HG03095 (cell line): Measurements from ENCODE around the gene IRX4.
"Not testable (repeated sequence)": the region's sequence is repeated elsewhere in the genome, so short reads cannot be mapped to it uniquely, and the experiment has no call there.

ENCODE experiments used
- ATAC-seq: cut with Tn5 transposase; IDR thresholded peaks from one replicate; pipeline ENCODE4 v1.9.1; 2021; ENCODE audit warnings: moderate library complexity; ENCODE audit not compliant: unreplicated experiment

The IRX4 gene

DNA sequence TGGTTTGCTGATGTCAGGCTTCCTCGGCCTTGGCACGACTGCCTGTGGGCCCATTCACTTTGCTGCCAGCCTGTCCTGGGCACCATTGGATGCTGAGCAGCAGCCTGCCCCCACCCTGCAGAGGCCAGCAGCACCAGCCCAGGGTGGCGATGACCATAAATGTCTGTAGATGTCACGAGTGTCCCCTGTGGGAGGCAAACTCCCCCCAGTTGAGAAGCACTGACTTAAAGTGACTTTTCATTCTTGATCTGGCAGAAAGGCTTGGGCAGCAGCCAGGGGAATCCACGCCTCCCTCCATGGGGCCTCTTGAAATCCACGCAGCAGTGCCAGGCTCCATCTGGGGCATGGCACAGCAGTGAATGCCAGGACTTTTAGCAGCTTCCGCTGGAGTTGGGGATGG is 21.8 kb downstream of the IRX4 start:
- no peak for ATAC-seq

- ATAC-seq: no peak
These were observed 22.6 kb downstream of the IRX4 start for GRCh38 chr5:1860021-1860610.

GRCh38 chr5:1859099-1859498 is 23.6 kb downstream of the IRX4 start:
- ATAC-seq: no peak

- ATAC-seq: no peak
These were observed 24.3 kb downstream of the IRX4 start for GRCh38 chr5:1858436-1858835.

DNA sequence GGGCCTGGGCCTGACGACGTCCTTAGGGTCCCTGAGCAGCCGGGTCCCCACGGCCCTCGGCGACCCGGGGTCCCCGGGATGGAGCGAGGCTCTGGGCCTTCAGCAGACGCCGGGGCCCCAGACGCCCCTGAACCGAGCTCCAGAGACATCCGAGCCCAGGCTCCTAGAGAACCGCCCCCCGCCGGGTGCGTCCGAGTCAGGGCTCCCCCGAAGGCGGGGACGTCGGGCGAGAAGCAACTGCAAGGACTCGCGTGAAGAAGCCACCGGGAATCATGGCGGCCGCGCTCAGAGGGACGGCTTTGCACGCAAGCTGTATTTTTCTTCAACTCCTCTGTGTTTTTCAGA is 25.5 kb downstream of the IRX4 start:
- no peak for ATAC-seq

DNA sequence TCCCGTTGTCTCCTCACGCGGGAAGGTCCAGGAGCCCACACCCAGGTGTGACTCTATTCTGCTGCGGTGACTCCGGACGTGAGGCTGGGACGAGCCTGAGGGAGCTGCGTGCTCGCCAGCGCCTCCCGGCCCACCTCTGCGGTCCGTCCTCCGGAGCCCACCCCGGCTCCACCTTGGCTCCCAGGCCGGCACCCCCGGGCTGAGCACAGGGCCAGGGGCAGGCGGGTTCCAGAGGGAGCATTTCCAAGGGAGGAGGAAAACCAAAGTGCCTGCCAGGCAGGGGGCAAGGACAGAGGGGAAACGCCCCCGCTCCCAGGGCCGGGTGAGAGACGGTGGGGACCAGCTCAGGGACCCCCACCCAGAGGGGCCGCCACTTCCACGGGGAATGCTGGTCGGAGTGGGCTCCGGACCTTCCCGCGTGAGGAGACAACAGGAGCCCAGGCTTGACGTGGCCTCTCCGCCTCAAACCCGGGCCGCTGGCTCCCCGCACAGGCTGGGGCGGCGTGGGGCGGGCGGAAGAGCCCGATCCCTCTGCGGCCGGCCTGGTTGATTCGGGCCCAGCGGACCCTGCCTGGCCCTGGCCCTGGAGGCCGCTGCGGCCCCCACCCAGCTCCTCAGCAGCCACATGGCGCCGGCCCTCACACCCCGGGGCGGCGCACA is 26.0 kb downstream of the IRX4 start:
- no peak for ATAC-seq

DNA sequence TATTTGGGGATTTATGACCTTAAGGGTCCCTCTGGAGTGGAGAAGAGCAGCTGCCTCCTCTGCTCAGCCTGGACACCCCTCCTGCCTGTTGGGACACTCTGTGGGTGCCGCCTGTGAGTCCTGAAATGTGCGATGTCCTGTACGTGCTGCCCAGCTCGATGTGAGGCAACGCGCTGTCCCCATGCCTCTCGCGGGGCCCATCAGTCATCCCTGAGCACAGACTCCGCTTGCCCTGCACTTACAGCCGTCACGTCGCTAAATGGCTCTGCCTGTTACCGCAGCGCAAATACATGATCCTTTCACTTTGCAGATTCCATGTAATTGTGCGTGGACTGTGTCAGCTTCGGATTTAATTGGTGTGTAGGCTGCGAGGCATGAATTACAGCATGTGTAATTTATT is 27.1 kb downstream of the IRX4 start:
- ATAC-seq: no peak

DNA sequence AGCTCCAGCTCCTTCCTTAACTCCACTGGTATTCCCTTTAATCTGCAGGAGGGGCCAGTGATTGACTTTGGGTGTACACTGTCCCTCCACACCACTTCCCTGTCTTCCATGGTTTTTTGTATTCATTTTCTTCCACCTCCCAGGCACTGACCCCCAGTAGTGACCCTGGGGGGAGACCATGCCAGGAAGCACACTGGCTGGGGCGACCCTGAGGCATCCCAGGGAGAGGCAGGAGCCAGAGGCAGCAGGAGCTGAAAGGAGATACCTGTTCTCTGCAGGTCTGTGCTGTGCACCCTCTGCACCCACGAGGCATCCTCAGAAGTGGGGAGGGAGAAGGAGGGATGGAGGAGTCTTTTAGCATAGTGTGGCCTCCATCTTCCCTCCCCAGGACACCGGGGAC is 27.6 kb downstream of the IRX4 start:
- no peak for ATAC-seq

- ATAC-seq: no peak
These were observed 29.2 kb downstream of the IRX4 start for GRCh38 chr5:1853531-1853930.

- ATAC-seq: no peak
These were observed 30.3 kb downstream of the IRX4 start for GRCh38 chr5:1852324-1852947.

DNA sequence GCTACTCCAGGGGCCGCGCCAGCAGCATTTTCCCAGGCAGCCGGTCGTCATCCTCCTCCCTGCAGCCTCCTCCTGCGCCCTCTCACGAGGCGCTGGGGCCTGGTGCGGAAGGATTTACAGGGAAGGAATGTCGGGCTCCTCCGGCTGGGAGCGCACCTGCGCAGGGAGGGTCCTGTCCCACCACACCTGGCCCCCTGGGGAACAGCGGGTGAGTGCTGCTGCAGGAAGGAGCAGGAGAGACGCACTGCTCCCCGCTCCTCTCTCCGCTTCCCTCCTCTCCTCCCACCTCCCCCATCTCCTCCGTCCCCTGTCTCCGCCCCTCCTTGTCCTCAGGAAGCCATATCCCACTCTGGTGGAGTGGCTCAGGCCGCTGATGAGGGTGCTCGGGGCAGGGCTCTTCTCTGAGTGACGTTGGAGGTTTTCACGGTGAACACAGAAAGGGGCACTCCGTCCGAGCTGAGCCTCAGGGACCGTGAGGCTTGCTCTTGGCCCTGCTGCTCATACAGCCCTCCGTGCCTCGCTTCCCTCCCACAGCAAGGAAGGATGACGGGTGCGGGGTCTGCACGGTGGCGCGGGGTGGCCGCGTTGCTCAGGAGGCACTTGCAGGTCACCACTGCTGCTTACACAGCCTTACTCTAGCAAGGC is 31.3 kb downstream of the IRX4 start:
- no peak for ATAC-seq

- ATAC-seq: no peak
These were observed 32.2 kb downstream of the IRX4 start for GRCh38 chr5:1850324-1851154.

DNA sequence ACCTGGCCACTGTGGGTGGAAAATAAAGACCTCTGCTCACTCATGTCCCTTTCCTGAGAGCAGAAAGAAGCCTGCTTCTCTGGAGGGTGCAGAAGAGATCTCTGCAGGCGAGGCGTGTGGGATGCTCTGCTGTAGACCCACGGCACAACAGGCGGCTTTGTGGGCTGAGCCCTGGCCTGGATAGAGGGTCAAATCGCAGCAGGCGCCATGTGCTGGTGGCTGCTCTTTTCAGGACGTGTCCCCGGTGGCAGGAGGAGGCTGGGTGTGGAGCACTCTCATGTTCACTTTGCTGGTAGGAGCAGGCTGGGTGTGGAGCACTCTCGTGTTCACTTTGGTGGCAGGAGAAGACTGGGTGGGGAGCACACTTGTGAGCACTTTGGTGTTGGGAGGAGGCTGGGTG is 35.1 kb downstream of the IRX4 start:
- no peak for ATAC-seq

DNA sequence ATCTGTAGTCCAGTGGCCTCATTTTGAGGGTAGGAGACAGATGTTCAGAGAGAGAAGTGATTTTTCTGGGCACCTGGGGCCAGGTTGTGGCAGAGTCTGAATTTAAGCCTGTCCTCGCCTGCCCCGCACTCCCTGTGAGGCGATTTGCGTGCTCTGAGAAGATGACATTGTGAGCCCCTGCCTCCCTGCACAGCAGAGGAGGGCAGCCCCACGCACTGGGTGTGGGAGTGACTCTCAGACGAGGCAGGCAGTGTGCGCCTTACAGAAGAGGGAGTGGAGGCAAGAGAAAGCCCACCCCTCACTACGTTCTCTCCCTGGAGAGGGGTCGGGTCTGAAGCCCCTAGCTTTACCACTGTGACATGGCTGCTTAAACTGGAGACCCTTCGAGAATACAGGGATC is 35.7 kb downstream of the IRX4 start:
- no peak for ATAC-seq

DNA sequence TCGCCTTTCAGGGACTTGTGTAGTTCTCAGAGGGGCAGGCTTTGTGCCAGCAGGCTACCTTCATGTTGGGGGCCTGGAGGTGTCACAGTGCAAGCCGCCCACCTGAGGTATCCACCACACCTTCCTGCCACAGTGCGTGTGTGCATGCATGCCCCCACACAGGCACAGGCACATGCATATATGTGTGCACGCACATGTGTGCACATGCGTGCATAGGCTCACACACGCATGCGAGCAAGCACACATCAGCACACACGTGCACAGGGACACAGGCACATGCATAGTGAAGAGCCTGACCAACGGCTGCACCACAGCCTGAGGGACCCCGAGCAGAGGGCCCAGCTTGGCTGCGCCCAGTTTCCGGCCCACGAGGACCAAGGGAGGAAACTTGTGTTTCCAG is 36.1 kb downstream of the IRX4 start:
- no peak for ATAC-seq

DNA sequence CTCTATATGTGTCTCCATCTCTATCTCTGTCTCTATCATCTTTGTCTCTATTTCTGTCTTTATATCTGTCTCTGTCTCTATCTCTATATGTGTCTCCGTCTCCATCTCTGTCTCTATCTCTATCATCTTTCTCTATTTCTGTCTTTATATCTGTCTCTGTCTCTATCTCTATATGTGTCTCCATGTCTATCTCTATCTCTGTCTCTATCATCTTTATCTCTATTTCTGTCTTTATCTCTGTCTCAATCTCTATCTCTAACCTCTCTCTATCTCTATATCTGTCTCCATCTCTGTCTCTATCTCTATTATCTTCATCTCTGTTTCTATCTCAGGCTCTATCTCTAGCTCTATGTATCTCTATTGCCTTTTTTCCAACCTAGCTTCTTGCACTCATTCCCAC is 37.0 kb downstream of the IRX4 start:
- no peak for ATAC-seq

- ATAC-seq: no peak
These were observed 37.9 kb downstream of the IRX4 start for GRCh38 chr5:1844708-1845436.

GRCh38 chr5:1843761-1844160 is 39.0 kb downstream of the IRX4 start:
- not testable (repeated sequence) for ATAC-seq

- ATAC-seq: no peak
These were observed 40.5 kb downstream of the IRX4 start for GRCh38 chr5:1842004-1842819.
